HS-5 (cell line): ENCODE results near the gene RNF213.

Experiments used
- DNase-seq: peaks from one replicate; pipeline ENCODE4 v3.0.0-alpha.2; 2012; ENCODE audit warnings: low read depth

RNF213 gene

GRCh38 chr17:80433916-80434666 is 173.4 kb downstream of the RNF213 start:
- DNase-seq: no peak

- no peak for DNase-seq
These were observed 176.9 kb downstream of the RNF213 start for GRCh38 chr17:80437532-80437931.

GRCh38 chr17:80438806-80439205 is 178.2 kb downstream of the RNF213 start:
- DNase-seq: no peak

- no peak for DNase-seq
These were observed 178.8 kb downstream of the RNF213 start for GRCh38 chr17:80439499-80439898.

- DNase-seq: no peak
These were observed 180.5 kb downstream of the RNF213 start for GRCh38 chr17:80441133-80441578.

DNA sequence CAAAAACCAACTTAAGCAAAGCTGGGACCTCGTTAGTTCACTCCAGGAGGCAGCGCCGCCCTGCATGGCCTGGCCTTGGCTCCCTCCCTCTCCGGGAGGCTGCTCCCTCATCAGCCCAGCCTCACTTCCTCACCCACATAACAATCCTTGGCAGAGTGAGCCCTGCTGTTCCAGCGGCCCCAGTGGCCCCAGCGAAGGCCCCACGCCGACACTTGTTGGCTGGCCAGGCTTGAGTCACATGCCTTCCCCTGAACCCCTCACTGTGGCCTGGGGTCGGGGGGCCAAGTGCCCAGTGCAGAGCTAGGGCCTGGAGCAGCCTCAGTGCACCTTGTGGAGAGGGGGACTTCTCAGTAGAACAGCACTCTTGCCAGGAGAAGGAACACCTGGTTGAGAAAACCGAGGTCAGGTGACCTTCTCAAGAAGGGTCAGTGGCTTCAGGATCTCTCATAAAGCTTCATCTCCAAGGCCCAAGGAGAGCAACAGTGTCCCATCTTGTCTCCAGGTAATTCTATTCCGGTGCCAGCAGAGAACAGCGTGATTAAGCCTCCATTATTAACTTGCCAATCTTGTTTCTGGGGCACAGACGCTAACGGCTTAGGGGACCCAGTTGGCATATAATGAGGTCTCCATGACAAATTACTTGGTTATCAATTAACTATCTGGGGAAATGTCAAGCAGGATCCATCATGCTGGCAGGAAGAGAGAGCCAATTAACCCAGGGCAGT is 181.1 kb downstream of the RNF213 start:
- DNase-seq: no peak

GRCh38 chr17:80442323-80442659 is 181.6 kb downstream of the RNF213 start:
- no peak for DNase-seq

- DNase-seq: no peak
These were observed 182.1 kb downstream of the RNF213 start for GRCh38 chr17:80442764-80443163.

- no peak for DNase-seq
These were observed 182.8 kb downstream of the RNF213 start for GRCh38 chr17:80443498-80443897.

- DNase-seq: no peak
These were observed 183.4 kb downstream of the RNF213 start for GRCh38 chr17:80443916-80444643.

- DNase-seq: no peak
These were observed 184.0 kb downstream of the RNF213 start for GRCh38 chr17:80444644-80444979.

DNA sequence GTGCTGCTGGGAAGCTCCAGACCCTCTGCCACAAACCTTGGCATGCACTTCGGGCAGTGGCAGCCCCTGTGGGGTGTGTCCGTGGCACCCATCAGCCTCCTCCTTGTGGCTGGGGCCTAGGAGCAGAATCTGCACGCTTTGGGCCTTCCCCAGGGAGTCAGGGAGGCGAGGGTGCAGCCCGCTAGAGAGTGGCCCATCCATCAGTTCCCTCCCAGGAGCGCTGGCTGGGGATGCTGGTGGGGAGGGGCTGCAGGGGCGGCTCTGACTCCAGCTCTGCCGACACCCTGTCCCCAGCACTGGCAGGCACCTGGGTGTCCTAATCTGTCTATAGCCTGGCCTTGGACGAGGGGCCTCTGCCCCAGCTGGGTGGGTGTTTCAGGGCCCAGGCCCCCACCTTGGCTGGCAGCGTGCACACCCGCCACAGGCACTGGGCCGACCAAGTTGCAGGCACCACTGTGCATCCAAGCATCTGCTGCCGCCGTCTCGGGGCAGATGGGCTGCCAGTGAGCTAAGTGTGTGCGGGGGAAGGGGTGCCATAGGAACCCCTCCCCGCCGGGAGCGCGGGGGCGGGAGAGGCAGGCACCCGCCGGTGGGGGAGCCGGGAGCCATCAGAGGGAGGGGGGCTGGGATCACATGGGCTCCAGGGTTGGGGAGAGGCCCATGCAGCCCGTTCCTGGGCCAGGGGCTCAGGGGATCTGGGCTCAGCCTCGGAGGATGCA is 184.5 kb downstream of the RNF213 start:
- DNase-seq: no peak

- DNase-seq: no peak
These were observed 185.1 kb downstream of the RNF213 start for GRCh38 chr17:80445726-80446110.

GRCh38 chr17:80446645-80447405 is 186.2 kb downstream of the RNF213 start:
- no peak for DNase-seq

DNA sequence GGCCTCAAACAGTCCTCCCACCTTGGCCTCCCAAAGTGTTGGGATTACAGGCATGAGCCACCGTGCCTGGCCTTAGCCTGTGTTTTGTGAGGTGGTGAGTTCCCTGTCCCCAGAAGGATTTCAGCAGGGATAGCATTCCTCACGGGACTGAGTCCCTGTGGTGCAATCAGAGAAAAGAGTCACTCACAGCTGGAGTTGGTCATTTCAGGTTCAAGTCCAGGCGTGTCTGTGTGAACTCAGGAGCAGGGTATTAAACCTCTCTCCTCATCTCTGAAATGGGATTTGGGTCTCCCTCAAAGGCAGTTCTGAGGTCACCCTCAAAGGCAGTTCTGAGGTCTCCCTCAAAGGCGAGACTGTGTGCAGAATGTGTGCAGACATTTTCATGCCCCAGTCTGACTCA is 187.1 kb downstream of the RNF213 start:
- no peak for DNase-seq
